NCI-H1105 treated with DMSO at 0.1 percent for 48 hours (cell line): ENCODE measurements around the gene FAM219A.

ENCODE experiments used
- DNase-seq: peaks from one replicate; lab custom pipeline; 2025; lab: John Stamatoyannopoulos, UW

FAM219A gene, protein sequence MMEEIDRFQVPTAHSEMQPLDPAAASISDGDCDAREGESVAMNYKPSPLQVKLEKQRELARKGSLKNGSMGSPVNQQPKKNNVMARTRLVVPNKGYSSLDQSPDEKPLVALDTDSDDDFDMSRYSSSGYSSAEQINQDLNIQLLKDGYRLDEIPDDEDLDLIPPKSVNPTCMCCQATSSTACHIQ

DNA sequence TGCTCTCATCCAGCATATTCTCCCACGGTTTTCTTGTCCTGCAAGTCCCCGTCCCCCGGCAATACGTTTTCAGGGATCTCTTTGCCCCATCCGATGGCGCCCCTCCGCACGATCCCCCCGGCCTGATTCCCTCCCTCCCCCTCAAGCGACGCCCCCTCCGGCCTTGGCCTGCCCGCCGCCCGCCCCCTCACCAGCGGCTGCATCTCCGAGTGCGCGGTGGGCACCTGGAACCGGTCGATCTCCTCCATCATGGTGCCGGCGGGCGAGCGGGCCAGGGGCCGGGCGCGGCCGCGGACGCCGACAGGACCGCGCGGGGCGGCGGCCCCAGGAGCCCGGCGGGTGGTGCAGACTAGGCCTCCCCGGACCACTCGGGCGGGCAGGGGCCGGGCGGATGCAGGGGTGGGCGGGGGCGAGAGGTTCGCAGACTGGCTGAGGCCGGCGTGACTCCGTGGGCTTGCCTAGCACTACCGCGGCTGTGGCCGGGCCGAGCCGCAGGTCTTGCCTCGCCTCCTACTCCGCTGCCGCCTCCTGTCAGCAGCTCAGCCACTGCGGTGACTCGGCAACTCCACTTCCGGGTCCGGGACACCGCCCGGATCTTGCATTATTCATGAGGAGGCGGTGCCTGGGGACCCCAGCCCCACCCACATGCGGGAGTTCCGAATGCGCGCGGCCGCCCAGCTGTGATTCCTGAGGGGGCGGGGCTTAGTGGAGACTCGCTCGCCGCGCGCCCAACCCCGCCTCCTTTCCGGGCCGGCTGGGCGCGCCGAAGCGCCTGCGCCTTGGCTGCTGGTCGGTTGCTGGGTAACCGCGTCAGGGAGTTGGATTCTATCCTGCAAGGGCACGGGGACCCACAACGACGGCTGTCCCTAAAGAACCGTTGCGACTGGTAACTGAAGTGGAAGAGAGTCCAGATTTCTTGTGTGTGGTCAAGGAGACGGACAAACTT, at the start of gene FAM219A, which contains the start of gene DNAI1:
Gene FAM219A (minus strand): TSS at position 558 of the 946 bp plus-strand sequence. CDS start 307 bp downstream, at position 251.
Gene DNAI1 (plus strand): TSS at position 793 of the 946 bp plus-strand sequence. CDS start 201 bp downstream, outside the sequence.
- peak; percentile 97 for DNase-seq

DNA sequence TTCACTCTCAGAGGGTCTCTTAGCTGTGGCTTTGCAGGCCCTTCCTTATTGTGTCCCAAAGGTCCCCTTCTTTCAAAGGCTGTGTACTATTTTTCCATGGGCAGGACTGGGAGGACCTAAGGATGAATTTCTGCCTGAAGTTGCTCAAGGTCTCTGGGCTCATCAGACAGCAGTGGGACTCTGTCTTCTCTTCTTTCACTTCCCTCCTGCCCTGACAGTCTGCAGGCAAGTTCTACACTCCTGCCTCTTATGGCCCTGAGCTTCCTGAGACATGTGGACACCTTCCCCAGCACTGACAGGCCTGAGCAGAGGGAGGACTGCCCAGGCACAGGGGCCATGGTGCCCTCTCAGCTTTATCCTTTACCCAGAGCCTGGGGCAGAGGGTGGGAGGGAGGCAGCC, 49.6 kb upstream of the FAM219A start:
- no peak for DNase-seq

DNA sequence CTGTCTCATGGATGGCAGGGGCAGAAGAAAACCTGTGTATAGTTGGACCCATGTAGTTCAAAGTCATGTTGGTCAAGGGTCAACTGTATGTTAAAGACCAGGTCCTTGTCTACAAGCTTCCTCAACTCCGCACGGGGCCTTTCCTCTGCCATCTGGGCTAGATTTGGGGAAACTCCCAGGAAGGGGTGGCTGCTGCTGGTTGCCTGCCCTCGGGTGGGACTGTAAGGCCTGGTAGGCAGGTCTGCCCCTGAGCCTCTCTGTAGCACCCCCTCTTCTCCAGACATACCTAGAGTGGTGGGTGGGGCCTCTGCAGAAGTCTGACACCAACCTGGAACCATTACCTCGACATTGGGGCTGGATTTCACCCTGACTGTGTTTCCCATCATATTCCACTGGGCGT, 49.2 kb upstream of the FAM219A start:
- no peak for DNase-seq

DNA sequence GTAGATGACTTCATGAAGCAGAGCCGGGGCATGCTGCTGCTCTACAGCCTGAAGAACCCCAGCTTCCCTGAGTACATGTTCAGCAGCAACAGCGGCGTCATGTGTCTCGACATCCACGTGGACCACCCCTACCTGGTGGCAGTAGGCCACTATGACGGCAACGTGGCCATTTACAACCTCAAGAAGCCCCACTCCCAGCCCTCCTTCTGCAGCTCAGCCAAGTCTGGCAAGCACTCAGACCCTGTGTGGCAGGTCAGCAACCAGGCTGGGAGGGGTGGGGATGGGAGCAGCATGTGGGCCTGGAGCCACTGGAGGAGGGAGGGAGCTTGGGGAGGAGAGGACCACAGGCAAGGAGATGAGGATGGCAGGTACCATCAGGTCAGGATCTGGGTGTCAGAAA, 48.3 kb upstream of the FAM219A start:
- DNase-seq = no peak

DNA sequence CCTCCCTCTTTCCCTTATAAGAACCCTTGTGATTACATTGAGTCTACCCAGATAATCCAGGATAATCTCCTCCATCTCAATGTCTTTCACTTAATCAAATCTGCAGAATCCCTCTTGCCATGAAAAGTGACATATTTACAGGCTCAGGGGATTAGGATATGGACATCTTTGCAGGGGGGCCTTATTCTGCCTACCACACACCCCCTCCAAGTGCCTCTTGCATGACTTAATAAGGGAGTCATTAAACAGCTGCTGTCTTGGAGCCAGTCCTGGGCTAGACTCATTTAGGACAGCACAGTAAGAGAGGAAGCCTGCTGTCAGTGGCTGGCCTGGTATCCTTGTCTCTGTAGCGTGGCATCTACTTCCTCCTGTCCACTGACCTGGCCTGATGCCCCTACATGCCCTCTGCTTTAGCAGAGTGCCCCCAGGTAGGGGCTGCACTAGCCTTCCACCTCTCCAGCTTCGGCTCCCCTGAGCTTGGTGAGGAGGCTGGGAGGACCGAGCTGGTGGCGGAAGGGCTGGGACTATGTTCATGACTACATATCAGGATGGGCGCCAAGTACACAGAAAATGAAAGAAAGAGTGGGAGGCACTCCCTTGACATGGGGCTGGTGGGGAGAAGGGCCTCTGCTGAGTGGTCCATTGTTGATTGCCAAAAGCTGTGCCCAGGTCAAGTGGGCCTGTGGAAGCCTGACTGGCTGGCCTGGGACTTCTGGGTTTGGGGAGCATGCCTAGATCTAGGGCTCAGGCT, 47.2 kb upstream of the FAM219A start:
- DNase-seq = no peak

DNA sequence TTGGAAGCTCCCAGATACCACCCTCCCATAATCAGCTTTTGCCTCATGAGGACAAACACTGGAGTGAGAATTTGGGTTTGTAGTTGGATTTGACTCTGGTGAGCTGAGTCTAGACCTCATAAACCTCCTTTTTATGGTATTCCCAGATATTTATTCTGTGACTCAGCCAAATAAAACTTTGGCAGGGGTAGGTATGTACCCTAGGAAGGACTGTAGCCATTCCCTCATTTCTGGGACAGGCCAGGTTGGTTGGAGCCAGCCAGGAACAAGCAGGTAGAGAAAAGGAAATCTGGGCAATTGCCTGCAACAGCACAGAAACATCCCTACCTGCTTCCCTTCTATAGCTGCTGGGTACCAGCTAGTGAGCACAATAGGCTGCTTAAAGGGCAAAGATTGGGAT, 45.0 kb upstream of the FAM219A start:
- no peak for DNase-seq

DNA sequence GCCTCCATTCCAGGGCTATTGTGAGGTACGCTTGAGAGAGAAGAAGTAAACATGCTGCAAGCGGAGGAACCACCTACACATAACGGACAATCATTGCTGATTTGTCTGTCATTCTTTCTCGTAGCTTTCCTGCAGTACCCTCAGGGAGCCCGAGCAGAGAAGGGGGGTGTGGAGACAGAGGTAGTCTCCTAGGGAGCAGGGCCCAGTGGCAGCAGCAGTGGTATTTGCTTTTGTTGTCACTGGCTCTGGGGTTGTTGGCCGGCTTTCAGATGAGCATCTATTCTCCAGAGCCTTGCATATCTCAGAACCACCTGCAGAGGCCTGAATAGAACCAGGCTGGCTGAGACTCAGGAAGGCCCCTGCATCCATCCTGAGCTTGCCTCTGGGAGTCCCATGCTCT, 44.5 kb upstream of the FAM219A start:
- no peak for DNase-seq

DNA sequence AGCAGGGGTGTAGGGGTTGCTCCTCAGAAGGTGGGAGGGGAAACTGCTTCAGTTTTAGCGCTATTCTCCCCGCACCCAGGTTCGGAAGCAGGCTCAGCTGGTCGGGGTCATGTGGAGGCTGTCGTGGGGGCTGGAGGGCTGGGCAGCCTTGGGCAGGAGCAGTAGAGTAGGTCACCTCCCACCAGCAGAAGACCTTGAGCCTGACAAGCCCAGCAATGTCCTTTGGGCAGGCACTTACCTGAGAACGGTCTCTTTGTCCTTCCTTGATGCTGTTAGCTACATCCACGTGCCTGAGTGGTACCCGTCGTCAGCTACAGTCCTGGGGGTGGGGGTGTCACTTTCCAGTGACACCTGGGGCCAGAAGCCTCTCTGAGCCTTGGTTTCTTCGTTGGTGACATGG, 44.1 kb upstream of the FAM219A start:
- no peak for DNase-seq

DNA sequence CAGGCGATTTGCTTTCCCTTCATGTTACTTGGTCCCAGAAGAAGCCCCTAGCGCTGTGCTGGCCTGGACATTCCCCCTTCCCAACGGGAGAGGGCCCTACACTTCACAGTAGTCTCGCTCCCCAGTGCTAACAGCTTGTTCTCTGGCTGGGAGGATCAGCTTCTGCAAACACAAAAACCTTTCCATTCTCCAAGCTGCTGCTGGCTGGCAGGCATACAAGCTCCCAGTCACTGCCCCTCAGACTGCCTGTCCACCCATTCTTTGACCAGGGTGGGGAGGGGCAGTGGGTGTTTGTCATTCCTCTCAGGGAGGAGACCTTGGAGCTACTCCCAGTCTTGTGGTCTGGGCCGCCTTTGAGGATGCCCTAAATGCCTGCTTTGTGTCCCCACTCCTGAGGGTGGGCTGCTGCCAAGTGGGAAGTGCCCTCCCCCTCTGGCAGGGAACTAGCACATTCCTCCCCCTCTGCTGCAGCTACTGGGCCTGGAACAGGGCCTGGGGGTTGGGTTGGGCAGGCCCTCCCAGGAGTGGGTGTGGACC, 43.6 kb upstream of the FAM219A start:
- DNase-seq = no peak

DNA sequence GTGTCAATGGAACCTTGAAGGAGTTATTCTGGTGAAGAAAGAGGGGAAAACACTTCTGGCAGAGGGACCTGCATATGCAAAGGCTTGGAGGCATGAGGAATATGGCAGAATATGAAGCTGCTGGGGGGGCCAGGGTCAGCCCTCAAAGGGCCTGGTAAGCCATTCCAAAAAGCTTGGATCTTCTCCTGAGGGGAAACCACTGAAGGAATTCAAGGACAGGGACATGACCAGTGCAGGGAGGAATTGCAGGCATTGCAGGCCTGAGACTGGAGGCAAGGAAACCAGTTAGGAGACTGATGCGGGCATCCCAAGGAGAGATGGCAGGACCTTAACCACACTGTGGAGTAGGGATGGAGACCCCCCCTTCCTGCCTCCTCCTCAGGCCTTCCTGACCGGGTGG, 43.0 kb upstream of the FAM219A start:
- DNase-seq = no peak

DNA sequence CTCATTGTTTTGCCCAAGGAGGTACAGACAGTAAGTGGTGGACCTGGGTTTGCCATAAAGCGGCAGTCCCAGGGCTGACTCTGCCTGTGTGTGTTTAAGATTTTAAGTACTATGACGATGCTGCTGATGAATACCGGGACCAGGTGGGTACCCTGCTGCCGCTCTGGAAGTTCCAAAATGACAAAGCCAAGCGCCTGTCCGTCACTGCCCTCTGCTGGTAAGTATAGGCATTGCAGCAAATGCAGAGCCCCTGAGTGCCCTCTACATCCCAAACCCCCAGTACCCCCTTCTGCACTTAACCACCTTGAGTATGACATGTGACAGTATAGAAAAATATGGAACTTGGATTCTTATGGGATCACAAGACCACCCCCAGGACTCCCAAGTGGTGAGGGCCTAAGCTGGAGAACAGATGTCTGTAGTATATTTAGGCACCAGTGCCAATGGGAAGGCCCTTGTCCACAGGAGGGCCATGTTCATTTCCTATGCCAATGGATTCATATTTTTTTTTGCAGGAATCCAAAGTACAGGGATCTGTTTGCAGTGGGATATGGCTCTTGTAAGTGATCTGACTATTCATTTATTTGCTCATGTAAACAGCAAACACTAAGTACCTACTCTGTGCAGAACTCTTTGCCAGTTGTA, 42.4 kb upstream of the FAM219A start:
- DNase-seq = peak; percentile 64

DNA sequence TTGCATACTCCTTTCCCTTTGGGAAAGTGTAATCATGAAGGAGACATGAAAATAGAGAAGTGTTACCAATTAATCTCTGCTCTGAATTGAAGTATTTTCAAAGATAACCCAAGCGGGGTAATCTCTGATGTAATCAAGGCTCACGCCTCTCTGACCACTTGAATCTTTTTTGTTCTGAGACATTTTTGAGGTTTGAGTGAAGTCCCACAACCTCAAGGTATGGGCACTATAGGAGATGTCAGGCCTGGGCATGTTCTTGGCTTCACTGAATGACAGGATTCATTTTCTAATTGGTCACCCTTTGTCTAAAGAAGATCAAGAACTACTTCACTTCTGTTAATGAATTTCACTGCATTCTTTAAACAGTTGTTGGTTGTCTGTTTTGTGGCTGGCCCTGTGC, 40.7 kb upstream of the FAM219A start:
- DNase-seq = no peak

DNA sequence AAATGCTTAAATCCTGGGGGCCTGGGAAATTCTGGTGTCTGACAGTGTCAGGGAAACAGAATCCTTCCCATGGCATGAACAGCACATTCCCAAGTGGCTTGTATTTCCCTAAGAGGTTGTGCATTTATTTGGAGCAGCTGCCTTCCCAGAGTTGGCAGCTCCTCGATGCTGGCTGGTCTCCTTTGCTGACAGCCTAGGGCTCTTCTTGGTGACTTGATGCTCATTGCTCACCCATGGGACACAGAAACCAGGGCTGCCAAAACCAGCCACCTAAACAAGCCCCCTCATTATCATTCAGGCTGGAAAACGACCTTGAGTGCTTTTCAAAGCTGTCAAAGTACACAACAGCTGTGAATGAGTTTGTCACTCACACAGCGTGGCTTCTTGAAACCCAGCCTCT, 40.2 kb upstream of the FAM219A start:
- no peak for DNase-seq

DNA sequence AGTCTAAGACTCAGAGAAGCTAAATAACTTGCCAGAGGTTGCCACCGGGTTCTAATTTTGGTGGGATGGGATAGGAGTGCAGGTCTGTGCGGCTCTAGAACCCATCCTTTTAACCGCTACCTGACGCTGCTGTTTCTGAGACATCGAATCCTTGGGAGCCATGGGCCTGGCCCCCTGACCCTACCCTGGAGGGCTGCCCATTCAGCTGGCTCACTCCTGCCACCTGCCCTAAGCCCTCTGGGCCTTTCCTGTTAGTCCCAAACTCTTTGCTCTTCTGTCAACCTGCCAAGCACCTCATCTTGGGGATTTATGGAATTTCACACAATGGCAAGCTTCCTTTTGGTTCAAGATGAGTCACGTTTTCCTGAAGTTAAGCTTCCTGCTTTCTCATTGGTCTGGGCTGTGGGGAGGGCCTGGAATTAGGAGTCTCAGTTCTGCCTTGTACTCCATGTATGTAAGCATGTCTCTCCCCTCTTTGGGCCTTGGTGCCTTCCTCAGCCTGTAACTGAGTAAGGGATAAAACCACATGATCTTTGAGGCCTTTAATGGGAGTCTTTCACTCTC, 37.9 kb upstream of the FAM219A start:
- DNase-seq = no peak

DNA sequence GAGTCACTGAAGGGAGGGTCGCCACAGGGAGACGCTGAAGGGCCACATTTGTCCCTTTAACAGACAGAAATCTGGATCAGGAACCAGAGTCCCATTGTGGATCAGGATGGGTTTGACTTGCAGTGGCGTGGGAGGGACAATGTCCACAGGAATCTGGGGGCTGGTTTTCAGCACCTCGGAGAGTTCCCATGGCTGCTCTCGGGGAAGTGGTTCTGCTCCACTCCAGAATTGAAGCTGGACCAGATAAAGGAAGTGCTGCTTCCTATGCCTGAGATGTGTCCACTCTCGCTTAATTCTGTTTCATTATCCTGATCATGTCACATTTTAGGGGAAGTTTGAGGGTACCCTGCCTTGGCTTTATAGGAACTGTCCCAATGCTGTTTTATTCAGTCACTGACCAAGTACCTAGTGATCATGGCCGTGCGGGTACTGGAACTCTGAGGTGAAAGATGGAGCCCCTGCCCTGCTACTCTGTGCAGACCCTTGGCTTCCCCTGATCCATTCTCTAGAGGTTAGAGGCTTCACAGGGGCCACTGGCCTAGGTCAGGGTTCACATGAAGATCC, 35.7 kb upstream of the FAM219A start:
- no peak for DNase-seq

DNA sequence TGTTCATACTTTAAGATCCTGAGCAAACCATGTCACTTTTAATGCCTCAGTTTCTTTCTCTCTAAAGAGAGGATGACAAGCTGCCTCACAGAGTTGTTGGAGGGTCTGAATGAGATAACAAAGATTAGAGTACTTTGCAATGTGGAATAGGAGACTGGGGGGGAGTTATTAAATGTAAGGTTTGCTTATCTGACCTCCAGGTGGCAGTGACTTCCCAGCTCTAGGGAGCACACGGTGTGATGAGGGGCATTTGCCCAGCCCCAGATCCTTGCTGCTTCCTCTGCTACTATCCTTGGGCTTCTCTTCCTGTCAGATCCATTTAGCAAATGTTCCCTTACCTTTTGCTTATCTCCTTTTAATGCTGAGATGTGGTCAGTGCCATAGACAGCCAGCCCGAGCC, 33.7 kb upstream of the FAM219A start:
- DNase-seq = no peak

DNA sequence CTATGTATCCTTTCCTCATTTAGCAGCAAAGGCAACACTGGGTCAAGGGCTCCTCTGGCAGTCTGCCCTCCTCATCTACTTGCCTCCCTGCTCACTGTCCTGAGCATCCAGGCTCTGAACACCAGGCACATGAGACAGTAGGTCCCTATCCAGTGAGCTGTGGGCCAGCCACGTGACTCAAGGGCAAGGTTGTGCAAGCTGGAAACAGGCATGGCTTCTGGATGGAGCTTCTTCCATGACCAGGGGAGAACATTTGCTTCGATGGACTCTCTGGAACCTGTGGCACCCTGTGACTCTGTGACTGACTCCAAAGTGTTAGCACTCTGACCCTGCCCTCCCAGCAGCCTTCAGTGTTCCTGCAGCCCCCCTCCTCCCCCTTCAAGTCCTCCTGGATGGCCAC, 33.2 kb upstream of the FAM219A start:
- no peak for DNase-seq

DNA sequence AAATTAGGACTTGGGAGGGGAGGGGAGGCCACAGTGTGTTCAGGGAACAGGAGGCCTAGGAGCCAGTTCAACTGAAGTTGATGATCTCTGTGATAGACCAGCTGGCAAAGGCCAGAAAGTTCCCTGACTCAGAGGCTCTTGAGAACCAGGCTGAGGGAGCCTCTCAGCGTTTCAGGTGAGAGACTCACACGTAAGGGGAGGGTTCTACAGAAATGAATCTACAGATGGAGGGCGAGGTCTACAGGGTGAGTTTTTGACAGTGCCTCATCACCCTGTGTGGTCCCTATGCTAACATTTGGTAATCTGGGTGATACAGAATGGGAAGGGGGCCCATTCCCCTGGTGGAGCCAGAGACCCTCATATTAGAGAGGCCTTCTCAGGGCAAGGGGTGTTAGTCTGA, 32.4 kb upstream of the FAM219A start:
- no peak for DNase-seq

DNA sequence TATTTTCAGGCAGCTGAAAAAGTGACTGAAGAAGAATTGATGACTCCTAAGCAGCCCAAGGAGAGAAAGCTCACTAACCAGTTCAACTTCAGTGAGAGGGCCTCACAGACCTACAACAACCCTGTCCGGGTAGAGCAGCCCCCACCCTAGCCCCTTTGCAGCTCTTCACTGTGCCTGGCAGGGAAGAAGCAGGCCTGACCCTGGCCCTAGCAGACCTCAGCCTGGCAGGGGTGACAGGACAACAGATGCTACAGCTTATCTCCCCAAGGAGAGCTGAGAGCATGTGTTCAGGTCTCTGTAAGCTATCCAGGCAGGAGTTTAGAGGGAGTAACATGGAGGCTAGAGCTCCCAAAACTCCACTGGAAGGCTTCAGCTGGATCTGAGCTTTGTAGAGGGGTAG, 32.0 kb upstream of the FAM219A start:
- no peak for DNase-seq

DNA sequence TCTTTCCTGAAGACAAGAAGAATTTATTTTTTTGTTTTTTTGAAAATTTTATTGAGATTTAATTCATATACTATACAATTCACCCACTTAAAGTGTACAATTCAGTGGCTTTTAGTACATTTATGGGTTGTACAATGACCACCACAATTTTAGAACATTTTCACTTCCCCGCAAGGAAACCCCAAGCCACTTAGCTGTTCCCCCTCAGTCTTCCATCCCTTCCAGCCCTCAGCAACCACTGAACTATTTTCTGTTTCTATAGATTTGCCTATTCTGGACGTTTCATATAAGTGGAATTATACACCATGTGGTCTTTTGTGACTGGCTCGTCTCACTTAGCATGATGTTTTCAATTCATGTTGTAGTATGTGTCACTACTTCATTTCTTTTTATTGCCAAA, 28.2 kb upstream of the FAM219A start:
- DNase-seq = no peak

DNA sequence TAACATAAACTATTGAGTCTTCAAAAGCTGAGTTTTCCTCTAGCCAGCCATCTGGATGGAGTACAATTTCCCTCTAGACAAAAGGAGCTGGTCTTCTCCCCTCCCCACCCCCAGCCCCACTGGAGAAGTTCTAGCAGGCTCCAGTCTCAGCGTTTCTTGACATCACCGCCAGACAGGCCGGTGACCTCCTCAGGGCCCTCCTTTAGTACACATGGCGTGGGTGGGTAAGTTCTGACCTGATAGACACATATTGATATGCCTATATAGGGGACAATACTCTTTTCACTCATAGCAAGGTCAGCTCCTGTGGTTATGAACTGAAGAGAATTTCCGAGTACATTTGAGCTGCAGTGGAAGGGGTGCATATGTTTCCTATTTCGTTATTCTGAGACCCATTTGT, 27.5 kb upstream of the FAM219A start:
- DNase-seq = no peak
